GM21515 (cell line): ENCODE results near the gene RAD51.

ENCODE experiments used
- ATAC-seq: cut with Tn5 transposase; IDR thresholded peaks from one replicate; pipeline ENCODE4 v1.9.1; 2021; ENCODE audit not compliant: unreplicated experiment

The RAD51 gene

DNA sequence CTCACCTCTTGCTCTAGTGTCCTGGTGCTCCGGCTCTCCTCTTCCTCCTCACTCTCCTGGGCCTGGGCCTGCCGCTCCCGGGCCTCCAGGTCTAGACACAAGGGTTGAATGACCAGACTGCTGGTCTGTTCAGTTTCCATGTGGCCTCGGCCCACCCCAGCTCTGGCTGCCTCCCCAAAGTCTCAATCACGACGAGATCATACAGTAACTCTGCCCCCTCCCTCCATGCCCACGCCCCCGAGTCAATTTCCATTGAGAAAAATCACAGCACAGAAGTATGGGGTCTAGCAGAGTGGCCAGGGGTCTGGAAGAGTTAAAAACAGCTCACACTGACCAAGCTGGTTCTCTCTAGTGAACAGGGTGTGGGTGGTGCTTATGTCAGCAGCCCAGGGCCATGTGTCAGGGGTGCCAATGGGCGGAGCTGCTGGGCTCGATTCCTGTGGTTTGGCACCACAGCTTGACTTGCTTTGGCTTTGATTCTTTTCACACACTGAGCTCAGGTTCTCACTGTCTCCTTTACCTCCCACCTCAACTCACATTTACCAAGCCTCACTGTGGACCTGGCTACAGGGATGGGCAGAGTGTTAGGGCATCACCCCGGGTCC lies 81.7 kb downstream of the RAD51 start:
- no peak for ATAC-seq
